SK-MEL-5 (cell line): ENCODE data around the gene PTPN14. TPM values are rescaled to one million over a fixed set of nuclear protein-coding genes. Genes with fewer than 3 reads are reported as not detected.
"Not testable (repeated sequence)": the region's sequence is repeated elsewhere in the genome, so short reads cannot be mapped to it uniquely, and the experiment has no call there.

ENCODE experiments used
- DNase-seq: peaks from one replicate; pipeline ENCODE4 v3.0.0-alpha.2; 2016; ENCODE audit warnings: low read depth, low spot score
- in situ Hi-C: cut with HindIII; loops from 2 replicates; pipeline ENCODE4 v1.10.0; 2016; ENCODE audit warnings: low sequenced_read_pairs, high pct_unique_total_duplicates, low pct_unique_long_range_greater_than_20kb
- total RNA-seq: library from RNA; depleted of rRNA; stranded (reverse); fragments of >200 nt; shearing (Covaris generic); gene quantifications from 2 replicates; pipeline ENCODE4 v1.2.3, GENCODE V29; 2014

Gene PTPN14
- total RNA-seq, 1 experiment from 2014 or later, result 5.4 TPM

GRCh38 chr1:214523124-214523824 lies 28.1 kb downstream of the PTPN14 start:
- no peak for DNase-seq
- in situ Hi-C loops, result no loop called here

- DNase-seq, in situ Hi-C loops: not testable (repeated sequence)
Measured at GRCh38 chr1:214521458-214521857, 29.9 kb downstream of the PTPN14 start.

- in situ Hi-C loops, result no loop called here
- no peak for DNase-seq
Measured at GRCh38 chr1:214520544-214521165, 30.7 kb downstream of the PTPN14 start.

GRCh38 chr1:214518361-214518760 lies 33.0 kb downstream of the PTPN14 start:
- DNase-seq, result no peak
- in situ Hi-C loops, result no loop called here

GRCh38 chr1:214516434-214517326 lies 34.7 kb downstream of the PTPN14 start:
- in situ Hi-C loops, result no loop called here
- DNase-seq, result no peak

- no peak for DNase-seq
- in situ Hi-C loops, result no loop called here
Measured at GRCh38 chr1:214515544-214516433, 35.6 kb downstream of the PTPN14 start.

GRCh38 chr1:214514819-214515383 lies 36.5 kb downstream of the PTPN14 start:
- no peak for DNase-seq
- in situ Hi-C loops, result no loop called here

- in situ Hi-C loops, result no loop called here
- no peak for DNase-seq
Measured at GRCh38 chr1:214514032-214514818, 37.2 kb downstream of the PTPN14 start.

GRCh38 chr1:214513394-214513793 lies 38.0 kb downstream of the PTPN14 start:
- in situ Hi-C loops, result no loop called here
- DNase-seq, result no peak

- DNase-seq, result no peak
- in situ Hi-C loops, result no loop called here
Measured at GRCh38 chr1:214511639-214511998, 39.8 kb downstream of the PTPN14 start.

GRCh38 chr1:214510914-214511638 lies 40.3 kb downstream of the PTPN14 start:
- DNase-seq, result no peak
- in situ Hi-C loops, result no loop called here

GRCh38 chr1:214510477-214510876 lies 40.9 kb downstream of the PTPN14 start:
- no peak for DNase-seq
- in situ Hi-C loops, result no loop called here

GRCh38 chr1:214509622-214510021 lies 41.8 kb downstream of the PTPN14 start:
- DNase-seq, in situ Hi-C loops: not testable (repeated sequence)

GRCh38 chr1:214506972-214507431 lies 44.4 kb downstream of the PTPN14 start:
- no peak for DNase-seq
- in situ Hi-C loops, result no loop called here

GRCh38 chr1:214505134-214505533 lies 46.3 kb downstream of the PTPN14 start:
- no peak for DNase-seq
- in situ Hi-C loops, result no loop called here

GRCh38 chr1:214504330-214504729 lies 47.1 kb downstream of the PTPN14 start:
- in situ Hi-C loops, result no loop called here
- DNase-seq, result no peak
